HepG2 (cell line): Measurements from ENCODE around the gene LTB4R2. TPM values are rescaled to one million over a fixed set of nuclear protein-coding genes. Genes with fewer than 3 reads are reported as not detected.

Experiments
- ATF7-NPFF ChIP-seq: sonication (generic); formaldehyde crosslinking; IDR thresholded peaks from 2 replicates; pipeline ENCODE4 v1.8.1; 2023; ENCODE audit warnings: mild to moderate bottlenecking, low read depth, missing genetic modification reagents, moderate library complexity
- CEBPB ChIP-seq: IDR thresholded peaks from 2 replicates; pipeline ENCODE4 v1.6.1; 2011; ENCODE audit warnings: low read depth, low read length, improper control_type of control experiment, borderline replicate concordance
- CHD2 ChIP-seq: IDR thresholded peaks from 2 replicates; pipeline ENCODE4 v1.6.1; 2011; ENCODE audit warnings: low read depth, low read length, improper control_type of control experiment
- MEF2D ChIP-seq: sonication (generic); formaldehyde crosslinking; IDR thresholded peaks from 2 replicates; pipeline ENCODE4 v1.5.1; 2020; ENCODE audit warnings: mild to moderate bottlenecking, missing genetic modification reagents
- MYC ChIP-seq: sonication (generic); formaldehyde crosslinking; IDR thresholded peaks from 2 replicates; pipeline ENCODE4 v1.9.0; 2021; ENCODE audit warnings: missing genetic modification reagents, borderline replicate concordance
- NFIB ChIP-seq: sonication (generic); formaldehyde crosslinking; IDR thresholded peaks from 2 replicates; pipeline ENCODE4 v1.9.0; 2021; ENCODE audit warnings: missing genetic modification reagents, mild to moderate bottlenecking, borderline replicate concordance
- PITX1 ChIP-seq: sonication (generic); formaldehyde crosslinking; IDR thresholded peaks from 2 replicates; pipeline ENCODE4 v1.5.1; 2020; ENCODE audit warnings: mild to moderate bottlenecking, missing genetic modification reagents
- PPARG ChIP-seq: conservative IDR thresholded peaks from 2 replicates; pipeline ENCODE4 v1.6.1; 2016; ENCODE audit warnings: missing biosample characterization, missing genetic modification reagents
- PRMT3 ChIP-seq: sonication (generic); formaldehyde crosslinking; IDR thresholded peaks from 2 replicates; pipeline ENCODE4 v1.8.1; 2022; ENCODE audit warnings: low read depth, mild to moderate bottlenecking, moderate library complexity, missing genetic modification reagents, borderline replicate concordance
- PTBP1 ChIP-seq: fragments of 200-400 bp; formaldehyde crosslinking; IDR thresholded peaks from 2 replicates; pipeline ENCODE4 v1.6.1; 2018; ENCODE audit warnings: low read length, low read depth; ENCODE audit not compliant: poor library complexity, severe bottlenecking
- RBM22 ChIP-seq: fragments of 200-400 bp; formaldehyde crosslinking; optimal IDR thresholded peaks from 2 replicates; pipeline ENCODE3; 2017; ENCODE audit warnings: mild to moderate bottlenecking, low read length, moderate library complexity
- SNRNP70 ChIP-seq: fragments of 200-400 bp; formaldehyde crosslinking; IDR thresholded peaks from 2 replicates; pipeline ENCODE4 v1.6.1; 2017; ENCODE audit warnings: mild to moderate bottlenecking, low read depth, low read length, moderate library complexity
- TEAD2 ChIP-seq: sonication (generic); formaldehyde crosslinking; IDR thresholded peaks from 2 replicates; pipeline ENCODE4 v1.9.0; 2021; ENCODE audit warnings: missing genetic modification reagents
- ZFP36L2 ChIP-seq: sonication (generic); formaldehyde crosslinking; IDR thresholded peaks from 2 replicates; pipeline ENCODE4 v1.4.0; 2020; ENCODE audit warnings: missing genetic modification reagents
- ZMYM2 ChIP-seq: sonication (generic); formaldehyde crosslinking; IDR thresholded peaks from 2 replicates; pipeline ENCODE4 v1.8.0; 2022; ENCODE audit warnings: mild to moderate bottlenecking, missing genetic modification reagents
- polyA plus RNA-seq, 8 experiments: library from polyadenylated mRNA; depleted of rRNA in 3 of 8; stranded (reverse) in 7 of 8; unstranded in 1 of 8; fragments of >200 nt; fragmentation: Illumina TruSeq in 4 of 8; extraction: Trizol in 4 of 8; gene quantifications; 2 replicates each; pipeline versions ENCODE4 v1.2.1 to v1.2.3, GENCODE V29; 2011 to 2016; ENCODE audit warnings: low read depth in 4 of 8, missing spikeins in 1 of 8, mixed read lengths in 1 of 8; ENCODE audit not compliant: insufficient read depth in 1 of 8
- total RNA-seq, 5 experiments: library from RNA; depleted of rRNA; stranded (reverse); fragments of >200 nt; fragmentation: Illumina TruSeq; extraction: Trizol; gene quantifications; 2 replicates each; pipeline ENCODE4 v1.2.3, GENCODE V29; 2016; ENCODE audit warnings: low read depth in 1 of 5
- TF ChIP-seq, protein P1 (sequence below): sonication (generic); formaldehyde crosslinking; IDR thresholded peaks from 2 replicates; pipeline ENCODE4 v1.4.0; 2020; ENCODE audit warnings: missing genetic modification reagents
- TF ChIP-seq, protein P2 (sequence below): sonication (generic); formaldehyde crosslinking; IDR thresholded peaks from 2 replicates; pipeline ENCODE4 v1.9.0; 2022; ENCODE audit warnings: low read depth, missing genetic modification reagents
- TF ChIP-seq, protein P3 (sequence below): sonication (generic); IDR thresholded peaks from 2 replicates; pipeline ENCODE4 v1.6.1; 2016; ENCODE audit warnings: low read depth, borderline replicate concordance

The LTB4R2 gene
- total and polyA plus RNA-seq, 2 of the 13 experiments (the other 11 are each of a cell fraction or from before 2014, with no cell fraction given), result 3.9 to 6.9 TPM

DNA sequence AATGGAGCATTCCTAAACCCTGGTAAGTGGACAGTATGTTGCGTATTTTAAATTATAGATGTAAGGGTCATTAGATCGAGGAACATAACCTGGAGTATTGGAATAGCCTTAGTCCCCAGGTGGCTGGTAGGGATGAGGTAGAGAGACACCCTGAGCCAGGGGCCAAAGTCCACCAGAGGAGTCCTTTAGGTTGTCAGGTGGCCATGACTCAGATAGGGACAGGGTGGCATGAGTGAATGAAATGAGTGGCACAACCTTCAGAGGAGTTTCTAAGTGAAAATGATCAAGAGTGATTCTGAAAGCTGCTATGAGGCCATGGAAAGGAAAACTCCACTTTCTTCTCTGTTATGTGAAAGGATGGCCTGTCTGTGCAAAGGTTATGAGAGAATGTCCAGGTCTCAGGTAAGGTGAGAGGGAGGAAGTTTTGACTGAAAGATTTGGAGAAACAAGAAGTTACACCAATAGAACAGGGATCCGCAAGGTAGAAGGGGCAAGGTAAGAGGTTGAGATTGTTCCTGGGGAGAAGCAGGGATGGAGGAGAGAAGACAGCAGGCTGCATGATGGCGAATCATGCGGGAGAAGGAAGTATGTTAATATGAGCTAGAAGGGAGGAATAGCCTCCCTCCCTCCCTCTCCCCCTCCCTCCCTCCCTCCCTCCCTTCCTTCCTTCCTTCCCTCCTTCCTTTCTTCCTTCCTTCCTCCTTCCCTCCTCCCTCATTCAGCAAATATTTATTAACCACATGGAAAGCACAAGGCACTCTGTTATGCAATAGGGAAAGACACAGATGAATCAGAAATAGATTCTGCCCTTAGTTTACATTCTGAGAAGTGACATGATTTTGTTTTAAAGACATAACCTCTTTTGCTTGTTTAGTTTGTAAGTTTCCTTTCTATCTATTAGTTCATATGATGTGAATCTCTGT lies 43.9 kb downstream of the LTB4R2 start (continued):
- TF ChIP-seq, protein P1, sequence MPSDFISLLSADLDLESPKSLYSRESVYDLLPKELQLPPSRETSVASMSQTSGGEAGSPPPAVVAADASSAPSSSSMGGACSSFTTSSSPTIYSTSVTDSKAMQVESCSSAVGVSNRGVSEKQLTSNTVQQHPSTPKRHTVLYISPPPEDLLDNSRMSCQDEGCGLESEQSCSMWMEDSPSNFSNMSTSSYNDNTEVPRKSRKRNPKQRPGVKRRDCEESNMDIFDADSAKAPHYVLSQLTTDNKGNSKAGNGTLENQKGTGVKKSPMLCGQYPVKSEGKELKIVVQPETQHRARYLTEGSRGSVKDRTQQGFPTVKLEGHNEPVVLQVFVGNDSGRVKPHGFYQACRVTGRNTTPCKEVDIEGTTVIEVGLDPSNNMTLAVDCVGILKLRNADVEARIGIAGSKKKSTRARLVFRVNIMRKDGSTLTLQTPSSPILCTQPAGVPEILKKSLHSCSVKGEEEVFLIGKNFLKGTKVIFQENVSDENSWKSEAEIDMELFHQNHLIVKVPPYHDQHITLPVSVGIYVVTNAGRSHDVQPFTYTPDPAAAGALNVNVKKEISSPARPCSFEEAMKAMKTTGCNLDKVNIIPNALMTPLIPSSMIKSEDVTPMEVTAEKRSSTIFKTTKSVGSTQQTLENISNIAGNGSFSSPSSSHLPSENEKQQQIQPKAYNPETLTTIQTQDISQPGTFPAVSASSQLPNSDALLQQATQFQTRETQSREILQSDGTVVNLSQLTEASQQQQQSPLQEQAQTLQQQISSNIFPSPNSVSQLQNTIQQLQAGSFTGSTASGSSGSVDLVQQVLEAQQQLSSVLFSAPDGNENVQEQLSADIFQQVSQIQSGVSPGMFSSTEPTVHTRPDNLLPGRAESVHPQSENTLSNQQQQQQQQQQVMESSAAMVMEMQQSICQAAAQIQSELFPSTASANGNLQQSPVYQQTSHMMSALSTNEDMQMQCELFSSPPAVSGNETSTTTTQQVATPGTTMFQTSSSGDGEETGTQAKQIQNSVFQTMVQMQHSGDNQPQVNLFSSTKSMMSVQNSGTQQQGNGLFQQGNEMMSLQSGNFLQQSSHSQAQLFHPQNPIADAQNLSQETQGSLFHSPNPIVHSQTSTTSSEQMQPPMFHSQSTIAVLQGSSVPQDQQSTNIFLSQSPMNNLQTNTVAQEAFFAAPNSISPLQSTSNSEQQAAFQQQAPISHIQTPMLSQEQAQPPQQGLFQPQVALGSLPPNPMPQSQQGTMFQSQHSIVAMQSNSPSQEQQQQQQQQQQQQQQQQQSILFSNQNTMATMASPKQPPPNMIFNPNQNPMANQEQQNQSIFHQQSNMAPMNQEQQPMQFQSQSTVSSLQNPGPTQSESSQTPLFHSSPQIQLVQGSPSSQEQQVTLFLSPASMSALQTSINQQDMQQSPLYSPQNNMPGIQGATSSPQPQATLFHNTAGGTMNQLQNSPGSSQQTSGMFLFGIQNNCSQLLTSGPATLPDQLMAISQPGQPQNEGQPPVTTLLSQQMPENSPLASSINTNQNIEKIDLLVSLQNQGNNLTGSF (CRISPR knock-in tag), result no peak
- TF ChIP-seq CEBPB (peak; percentile 58; the same call in 1 of the 2 replicates), PTBP1 (no peak), MYC (CRISPR knock-in tag) (no peak), PRMT3 (no peak), ATF7-NPFF (no peak), TEAD2 (no peak), SNRNP70 (no peak), RBM22 (no peak), NFIB (CRISPR knock-in tag) (no peak), MEF2D (no peak), ZFP36L2 (CRISPR knock-in tag) (no peak), ZMYM2 (CRISPR knock-in tag) (no peak), CHD2 (no peak), PPARG (CRISPR knock-in tag) (no peak), PITX1 (CRISPR knock-in tag) (no peak)
- TF ChIP-seq, protein P2, sequence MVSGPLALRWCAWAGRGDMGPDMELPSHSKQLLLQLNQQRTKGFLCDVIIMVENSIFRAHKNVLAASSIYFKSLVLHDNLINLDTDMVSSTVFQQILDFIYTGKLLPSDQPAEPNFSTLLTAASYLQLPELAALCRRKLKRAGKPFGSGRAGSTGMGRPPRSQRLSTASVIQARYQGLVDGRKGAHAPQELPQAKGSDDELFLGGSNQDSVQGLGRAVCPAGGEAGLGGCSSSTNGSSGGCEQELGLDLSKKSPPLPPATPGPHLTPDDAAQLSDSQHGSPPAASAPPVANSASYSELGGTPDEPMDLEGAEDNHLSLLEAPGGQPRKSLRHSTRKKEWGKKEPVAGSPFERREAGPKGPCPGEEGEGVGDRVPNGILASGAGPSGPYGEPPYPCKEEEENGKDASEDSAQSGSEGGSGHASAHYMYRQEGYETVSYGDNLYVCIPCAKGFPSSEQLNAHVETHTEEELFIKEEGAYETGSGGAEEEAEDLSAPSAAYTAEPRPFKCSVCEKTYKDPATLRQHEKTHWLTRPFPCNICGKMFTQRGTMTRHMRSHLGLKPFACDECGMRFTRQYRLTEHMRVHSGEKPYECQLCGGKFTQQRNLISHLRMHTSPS (CRISPR knock-in tag), result peak; percentile 84; the same call in 1 of the 2 replicates
- TF ChIP-seq, protein P3, sequence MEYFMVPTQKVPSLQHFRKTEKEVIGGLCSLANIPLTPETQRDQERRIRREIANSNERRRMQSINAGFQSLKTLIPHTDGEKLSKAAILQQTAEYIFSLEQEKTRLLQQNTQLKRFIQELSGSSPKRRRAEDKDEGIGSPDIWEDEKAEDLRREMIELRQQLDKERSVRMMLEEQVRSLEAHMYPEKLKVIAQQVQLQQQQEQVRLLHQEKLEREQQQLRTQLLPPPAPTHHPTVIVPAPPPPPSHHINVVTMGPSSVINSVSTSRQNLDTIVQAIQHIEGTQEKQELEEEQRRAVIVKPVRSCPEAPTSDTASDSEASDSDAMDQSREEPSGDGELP, result no peak
